IPS-20b (cell line): Measurements from ENCODE around the gene KIF14.

Experiments used
- H3K27ac ChIP-seq: one replicate; pipeline ENCODE4 v1.5.1; 2013; ENCODE audit warnings: low read length
- H3K27me3 ChIP-seq: 2 replicates; pipeline ENCODE4 v1.6.1; 2013; ENCODE audit warnings: mild to moderate bottlenecking, low read length, inconsistent platforms; ENCODE audit not compliant: insufficient read depth
- H3K36me3 ChIP-seq: 2 replicates; pipeline ENCODE4 v1.6.1; 2013; ENCODE audit warnings: low read depth, mild to moderate bottlenecking, inconsistent platforms, low read length, moderate library complexity; ENCODE audit not compliant: insufficient read depth
- H3K4me1 ChIP-seq: 2 replicates; pipeline ENCODE4 v1.6.1; 2013; ENCODE audit warnings: mild to moderate bottlenecking, control low read depth, inconsistent platforms, low read length, moderate library complexity; ENCODE audit not compliant: insufficient read depth
- H3K4me3 ChIP-seq: 2 replicates; pipeline ENCODE4 v1.5.1; 2013; ENCODE audit warnings: mild to moderate bottlenecking, low read length, inconsistent platforms
- H3K9ac ChIP-seq: 2 replicates; pipeline ENCODE4 v1.6.1; 2013; ENCODE audit warnings: low read depth, mild to moderate bottlenecking, inconsistent platforms, low read length, moderate library complexity
- H3K9me3 ChIP-seq: 2 replicates; pipeline ENCODE4 v1.6.1; 2013; ENCODE audit warnings: mild to moderate bottlenecking, low read depth, low read length, inconsistent platforms; ENCODE audit not compliant: insufficient read depth

The KIF14 gene

DNA sequence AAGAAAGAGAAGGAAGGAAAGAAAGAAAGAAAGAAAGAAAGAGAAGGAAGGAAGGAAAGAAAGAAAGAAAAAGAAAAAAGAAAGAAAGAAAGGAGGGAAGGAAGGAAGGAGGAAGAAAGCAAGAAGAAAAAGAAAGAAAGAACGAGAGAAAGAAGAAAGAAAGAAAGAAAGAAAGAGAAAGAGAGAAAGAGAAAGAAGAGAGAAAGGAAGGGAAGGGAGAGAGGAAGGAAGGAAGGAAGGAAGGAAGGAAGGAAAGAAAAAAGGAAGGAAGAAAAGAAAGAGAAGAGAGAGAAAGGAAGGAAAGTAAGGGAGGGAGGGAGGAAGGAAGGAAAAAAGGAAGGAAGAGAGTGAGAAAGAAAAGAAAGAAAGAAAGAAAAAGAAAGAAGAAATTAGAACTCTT lies 115.3 kb downstream of the KIF14 start:
- no peaks in the 10 kb centered on the region for H3K4me1 ChIP-seq
- H3K9me3 ChIP-seq: no peaks in the 10 kb centered on the region
- no peaks in the 10 kb centered on the region for H3K27me3 ChIP-seq
- no peak overlapping the region for H3K9ac ChIP-seq
- H3K36me3 ChIP-seq: no peaks in the 10 kb centered on the region
- H3K27ac ChIP-seq: no peak overlapping the region
- H3K4me3 ChIP-seq: no peak overlapping the region
